Activated naive CD8-positive, alpha-beta T cell (primary cell): ENCODE results near the gene HCCS.

Experiments used
- H3K27ac Mint-ChIP-seq: one replicate; pipeline ENCODE4 v1.8.0; 2021; ENCODE audit warnings: mixed read lengths
- H3K27me3 Mint-ChIP-seq: one replicate; pipeline ENCODE4 v1.8.0; 2021; ENCODE audit warnings: mixed read lengths
- H3K36me3 Mint-ChIP-seq: one replicate; pipeline ENCODE4 v1.8.0; 2021; ENCODE audit warnings: mixed read lengths
- H3K4me1 Mint-ChIP-seq: one replicate; pipeline ENCODE4 v1.8.0; 2021; ENCODE audit warnings: low read depth, mixed read lengths
- H3K4me3 Mint-ChIP-seq: one replicate; pipeline ENCODE4 v1.8.0; 2021; ENCODE audit warnings: mild to moderate bottlenecking, mixed read lengths
- H3K9me3 Mint-ChIP-seq: one replicate; pipeline ENCODE4 v1.8.0; 2021; ENCODE audit warnings: low read depth, mixed read lengths

HCCS gene

DNA sequence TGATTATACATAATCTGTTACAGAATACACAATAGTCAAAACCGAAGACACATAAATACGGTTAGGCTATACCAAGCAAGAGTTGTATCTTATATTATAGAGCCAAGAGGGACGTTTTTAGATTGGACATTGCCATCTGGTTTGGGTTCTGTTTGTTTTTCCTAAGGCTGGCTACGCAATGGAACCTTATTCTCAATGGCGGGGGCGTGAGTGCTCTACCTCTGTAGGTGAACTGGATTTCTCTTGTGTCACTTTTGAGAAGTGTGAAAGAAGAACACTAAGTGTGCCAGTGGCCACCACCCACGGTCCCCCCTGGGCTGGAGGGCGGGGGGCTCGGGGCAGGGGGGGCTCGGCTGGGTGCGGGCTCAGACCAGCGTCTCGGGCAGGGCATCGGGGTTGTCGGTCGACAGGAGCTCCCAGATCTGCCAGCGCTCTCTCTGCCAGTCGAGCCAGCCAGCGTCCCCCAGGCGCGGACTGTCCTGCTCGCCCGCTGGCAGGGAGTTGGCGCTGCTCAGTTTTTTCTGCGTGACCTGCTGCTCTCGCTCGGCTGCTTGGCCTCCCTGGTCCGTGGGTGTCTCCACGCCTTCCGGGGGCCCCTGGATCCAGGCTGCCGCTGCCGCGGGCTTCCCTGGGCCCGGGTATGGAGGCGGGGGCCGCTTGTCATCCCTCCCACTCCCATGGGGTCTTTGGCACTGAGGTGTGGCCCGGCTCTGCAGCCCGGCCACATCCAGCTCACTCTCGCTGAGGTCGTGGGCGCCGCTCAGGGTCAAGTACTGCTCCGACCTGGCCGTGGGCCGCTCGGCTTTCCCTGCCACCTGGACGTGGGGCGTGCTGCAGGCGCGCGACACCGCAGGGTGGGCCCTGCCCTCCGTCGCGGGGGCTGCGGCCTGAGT lies 27.6 kb downstream of the HCCS start:
- Mint-ChIP-seq H3K27me3 (no peaks in the 10 kb centered on the region), H3K27ac (no peak overlapping the region), H3K4me1 (peaks cover 2% of the 10 kb centered on the region), H3K9me3 (no peaks in the 10 kb centered on the region), H3K4me3 (no peak overlapping the region), H3K36me3 (no peaks in the 10 kb centered on the region)

DNA sequence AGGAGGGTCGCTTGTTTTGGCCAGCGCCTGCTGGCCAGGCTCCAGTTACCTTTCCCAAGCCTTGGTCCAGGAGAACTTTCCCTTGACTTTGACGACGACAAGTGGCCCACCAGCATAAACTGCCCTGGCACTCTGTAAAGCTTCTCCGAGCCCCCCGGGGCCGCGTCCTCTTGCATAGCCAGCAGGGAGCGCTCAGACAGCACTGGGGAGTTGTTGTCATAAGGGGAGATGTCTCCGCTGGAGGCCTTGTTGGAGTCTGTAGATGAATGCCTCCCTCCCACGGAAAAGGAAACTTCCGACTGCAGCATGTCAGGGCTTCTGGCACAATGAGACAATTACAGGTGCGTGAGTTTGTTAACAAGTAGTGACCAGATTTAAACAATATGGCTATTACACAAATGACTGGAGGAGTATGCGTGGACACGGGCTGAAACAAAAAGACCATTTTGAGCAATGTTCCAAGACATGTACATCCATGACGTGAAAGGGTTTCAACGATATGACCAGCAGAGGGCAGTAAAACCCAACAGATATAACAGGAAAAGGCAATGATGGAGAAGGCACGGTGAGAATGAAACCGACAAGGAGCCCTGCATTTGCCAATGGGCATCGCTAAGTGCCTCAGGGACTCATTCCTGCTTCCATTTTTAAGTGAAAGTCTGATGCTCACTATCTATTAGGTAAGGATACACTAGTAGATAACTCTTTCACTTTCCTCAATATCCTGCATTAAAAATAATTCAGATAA lies 33.0 kb downstream of the HCCS start:
- peaks cover 2% of the 10 kb centered on the region for H3K4me1 Mint-ChIP-seq
- no peaks in the 10 kb centered on the region for H3K9me3 Mint-ChIP-seq
- peaks cover 2% of the 10 kb centered on the region for H3K27me3 Mint-ChIP-seq
- H3K27ac Mint-ChIP-seq = no peak overlapping the region
- no peak overlapping the region for H3K4me3 Mint-ChIP-seq
- no peaks in the 10 kb centered on the region for H3K36me3 Mint-ChIP-seq

DNA sequence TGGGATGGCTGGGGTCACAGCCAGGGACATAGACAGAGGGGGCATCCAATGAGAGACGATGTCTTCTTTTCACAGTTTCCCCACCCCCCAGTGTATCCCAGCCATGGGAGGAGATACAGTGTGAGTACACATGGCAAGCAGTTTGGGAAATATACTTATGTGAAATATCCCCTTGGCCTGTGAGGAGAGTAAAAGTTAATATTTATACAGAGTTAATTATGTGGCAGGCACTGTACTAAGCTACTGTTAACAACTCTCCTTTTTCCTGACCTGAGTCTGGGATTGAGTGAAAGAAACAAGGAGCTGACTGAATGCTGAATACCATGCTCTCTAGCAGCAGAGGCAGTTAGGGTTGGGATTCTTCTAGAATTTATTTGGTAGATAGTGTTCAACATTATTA lies 35.3 kb downstream of the HCCS start:
- Mint-ChIP-seq H3K4me1 (peaks cover 2% of the 10 kb centered on the region), H3K36me3 (no peaks in the 10 kb centered on the region), H3K4me3 (no peak overlapping the region), H3K27me3 (peaks cover 2% of the 10 kb centered on the region), H3K9me3 (no peaks in the 10 kb centered on the region), H3K27ac (no peak overlapping the region)

DNA sequence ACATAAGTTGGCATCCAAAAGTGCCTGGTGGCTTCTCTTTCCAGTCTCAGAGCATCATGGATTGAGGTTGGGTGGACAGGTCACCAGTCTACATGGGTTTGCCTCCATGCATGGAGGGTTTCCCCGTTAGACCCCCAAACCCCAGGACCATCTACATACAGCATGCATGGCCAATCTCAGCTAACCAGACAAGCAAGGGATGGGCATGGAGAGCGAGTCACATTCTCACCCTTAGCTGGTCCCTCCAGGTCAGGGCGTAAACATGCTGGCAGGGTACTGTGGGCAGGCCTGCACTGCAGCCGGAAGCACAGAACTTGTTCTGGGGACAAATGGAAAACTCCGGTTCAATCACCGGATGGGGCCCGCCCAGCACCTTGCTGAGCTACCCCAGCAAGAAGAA lies 37.3 kb downstream of the HCCS start:
- peaks cover 2% of the 10 kb centered on the region for H3K27me3 Mint-ChIP-seq
- H3K4me3 Mint-ChIP-seq = no peak overlapping the region
- peaks cover 2% of the 10 kb centered on the region for H3K4me1 Mint-ChIP-seq
- H3K9me3 Mint-ChIP-seq = no peaks in the 10 kb centered on the region
- no peaks in the 10 kb centered on the region for H3K36me3 Mint-ChIP-seq
- H3K27ac Mint-ChIP-seq = no peak overlapping the region

DNA sequence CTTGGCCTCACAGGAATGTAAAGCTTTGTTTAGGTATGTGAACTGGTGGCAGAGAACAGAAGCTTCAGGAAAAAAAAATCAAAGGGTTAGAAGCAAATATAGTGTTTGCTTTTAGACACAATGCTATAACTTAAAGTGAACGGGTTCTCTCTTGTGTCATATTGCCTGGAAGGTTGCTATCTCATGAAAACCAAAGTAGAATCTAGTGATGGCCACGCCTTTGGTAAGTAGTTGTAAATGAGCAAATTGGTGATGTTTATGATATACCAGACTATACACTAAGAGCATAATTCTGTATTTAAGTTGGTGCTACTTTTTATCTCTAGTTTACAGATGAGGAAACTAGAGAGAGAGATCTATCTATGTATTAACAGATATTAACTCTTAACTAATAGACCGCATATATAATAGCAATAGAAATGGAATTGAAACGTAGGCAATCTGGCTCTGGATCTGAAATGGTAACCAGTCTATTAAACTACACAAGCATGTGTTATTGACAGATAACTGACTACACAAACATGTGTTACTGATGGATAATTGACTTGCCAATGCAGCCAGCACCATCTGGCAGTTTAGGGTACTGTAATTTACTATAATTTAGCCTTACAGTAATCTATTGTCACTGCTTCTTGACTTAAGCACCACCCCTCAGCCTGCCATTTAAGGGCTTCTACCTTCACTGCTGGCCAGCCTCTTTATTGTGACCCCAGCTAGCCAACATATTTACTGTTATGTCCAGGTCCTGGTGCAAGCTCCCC lies 40.8 kb downstream of the HCCS start:
- Mint-ChIP-seq H3K27me3 (no peaks in the 10 kb centered on the region), H3K27ac (no peak overlapping the region), H3K4me3 (no peak overlapping the region), H3K36me3 (no peaks in the 10 kb centered on the region), H3K4me1 (no peaks in the 10 kb centered on the region), H3K9me3 (no peaks in the 10 kb centered on the region)

DNA sequence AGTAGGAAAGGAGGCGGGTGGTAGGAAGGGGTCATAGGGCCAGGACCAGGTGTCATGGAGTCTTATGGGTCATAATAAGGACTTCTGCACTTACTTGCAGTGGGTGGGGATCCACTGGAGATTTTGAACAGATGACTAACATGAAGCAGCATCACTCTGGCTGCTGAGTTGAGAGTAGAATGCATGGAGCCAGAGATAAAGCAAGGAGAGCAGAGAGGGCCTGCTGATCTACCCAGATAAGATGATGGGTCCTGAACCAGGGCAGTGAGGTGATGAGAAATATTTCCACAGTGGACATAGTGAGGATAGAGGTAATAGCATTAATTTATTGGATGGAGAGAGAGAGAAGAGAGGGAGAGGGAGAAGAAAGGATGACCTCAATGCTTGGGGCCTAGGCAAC lies 48.0 kb downstream of the HCCS start:
- no peaks in the 10 kb centered on the region for H3K36me3 Mint-ChIP-seq
- H3K27ac Mint-ChIP-seq = no peak overlapping the region
- H3K27me3 Mint-ChIP-seq = no peaks in the 10 kb centered on the region
- H3K4me3 Mint-ChIP-seq = no peak overlapping the region
- H3K9me3 Mint-ChIP-seq = no peaks in the 10 kb centered on the region
- no peaks in the 10 kb centered on the region for H3K4me1 Mint-ChIP-seq

DNA sequence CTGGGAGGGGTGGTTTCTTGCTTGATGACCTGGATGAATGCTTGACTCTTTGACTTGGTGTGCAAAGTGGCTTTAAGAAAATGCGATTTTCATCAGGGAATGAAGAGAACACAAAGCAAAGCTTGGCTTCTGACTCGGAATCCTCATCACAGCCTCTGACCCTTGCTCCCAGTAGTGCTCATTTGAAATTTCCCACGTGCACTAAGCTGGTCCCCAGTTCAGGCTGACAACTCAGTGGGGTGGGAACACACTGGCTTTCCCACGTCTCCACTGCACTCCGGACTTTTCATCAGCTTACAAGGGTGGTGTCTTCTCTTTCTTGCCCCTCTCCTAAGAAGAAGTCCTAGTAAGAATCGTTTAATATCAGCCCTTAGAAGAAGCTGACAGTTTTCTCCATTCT lies 53.3 kb downstream of the HCCS start:
- no peaks in the 10 kb centered on the region for H3K4me1 Mint-ChIP-seq
- H3K27me3 Mint-ChIP-seq = peaks cover 4% of the 10 kb centered on the region
- no peaks in the 10 kb centered on the region for H3K36me3 Mint-ChIP-seq

DNA sequence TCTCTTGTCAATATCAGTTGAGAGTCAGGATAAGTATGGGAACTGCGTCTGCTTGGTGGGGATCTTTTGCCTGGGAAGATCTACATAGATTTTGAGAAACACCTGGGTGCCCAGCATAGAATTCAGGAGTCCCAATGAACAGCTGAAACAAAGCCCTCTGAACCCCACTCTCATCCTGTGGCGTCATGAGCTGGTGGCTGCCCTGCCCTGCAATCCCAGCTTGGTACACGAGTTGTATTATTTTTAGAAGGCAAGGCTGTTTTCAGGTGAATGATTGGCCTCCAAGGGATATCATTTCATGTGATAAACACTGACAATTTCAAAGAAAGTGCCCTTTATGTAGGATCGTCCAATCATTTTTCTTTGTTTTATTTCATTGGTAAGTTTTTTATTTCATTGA lies 60.8 kb downstream of the HCCS start:
- Mint-ChIP-seq H3K9me3 (no peaks in the 10 kb centered on the region), H3K27me3 (peaks cover 4% of the 10 kb centered on the region), H3K36me3 (no peaks in the 10 kb centered on the region), H3K27ac (no peak overlapping the region), H3K4me1 (no peaks in the 10 kb centered on the region), H3K4me3 (no peak overlapping the region)

More for the DNA sequence above, 53.3 kb downstream of the HCCS start:
- H3K4me3 Mint-ChIP-seq = no peak overlapping the region
- no peak overlapping the region for H3K27ac Mint-ChIP-seq
- H3K9me3 Mint-ChIP-seq = no peaks in the 10 kb centered on the region

DNA sequence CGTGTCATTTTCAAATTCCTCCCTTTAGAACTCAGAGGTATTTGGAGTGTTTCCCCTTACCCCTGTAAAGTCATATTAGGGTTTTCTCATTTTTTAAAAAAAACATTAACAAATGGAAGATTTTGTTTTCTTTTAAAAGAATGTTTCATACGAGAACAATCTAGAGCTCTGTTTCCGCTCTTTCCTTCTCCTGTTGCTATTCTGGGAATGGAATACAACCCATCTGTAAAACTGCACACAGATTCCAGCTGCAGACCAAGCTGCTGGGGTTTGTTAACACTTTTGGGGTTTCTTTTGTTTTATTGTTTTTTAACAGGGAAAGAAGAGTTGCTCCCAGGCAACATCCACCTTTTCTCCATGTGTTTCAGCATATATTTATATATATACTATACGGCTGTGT lies 61.3 kb downstream of the HCCS start:
- H3K27me3 Mint-ChIP-seq = no peaks in the 10 kb centered on the region
- no peak overlapping the region for H3K4me3 Mint-ChIP-seq

More for the DNA sequence above, 61.3 kb downstream of the HCCS start:
- H3K36me3 Mint-ChIP-seq = no peaks in the 10 kb centered on the region
- H3K4me1 Mint-ChIP-seq = no peaks in the 10 kb centered on the region
- no peak overlapping the region for H3K27ac Mint-ChIP-seq
- no peaks in the 10 kb centered on the region for H3K9me3 Mint-ChIP-seq
